Fibroblast of the aortic adventitia (primary cell): ENCODE measurements around the gene TTC39C. TPM values are rescaled to one million over a fixed set of nuclear protein-coding genes. Genes with fewer than 3 reads are reported as not detected.

Source experiments
- DNase-seq: peaks from one replicate; pipeline ENCODE4 v3.0.0-alpha.2; 2010; ENCODE audit warnings: low read depth
- H3K4me3 ChIP-seq: 2 replicates; pipeline ENCODE4 v1.5.1; 2011; ENCODE audit warnings: low read depth, mild to moderate bottlenecking, control low read depth, low read length, moderate library complexity
- total RNA-seq: library from RNA; depleted of rRNA; stranded (reverse); fragments of >200 nt; gene quantifications from 2 replicates; pipeline ENCODE4 v1.2.3, GENCODE V29; 2012; ENCODE audit warnings: low replicate concordance
- TF ChIP-seq, protein P1 (sequence below): IDR thresholded peaks from 2 replicates; pipeline ENCODE4 v1.5.1; 2011; ENCODE audit warnings: mild to moderate bottlenecking, low read length, control low read depth, inconsistent platforms; ENCODE audit not compliant: insufficient read depth

Gene TTC39C
- total RNA-seq, 1 donor = 51.8 TPM

DNA sequence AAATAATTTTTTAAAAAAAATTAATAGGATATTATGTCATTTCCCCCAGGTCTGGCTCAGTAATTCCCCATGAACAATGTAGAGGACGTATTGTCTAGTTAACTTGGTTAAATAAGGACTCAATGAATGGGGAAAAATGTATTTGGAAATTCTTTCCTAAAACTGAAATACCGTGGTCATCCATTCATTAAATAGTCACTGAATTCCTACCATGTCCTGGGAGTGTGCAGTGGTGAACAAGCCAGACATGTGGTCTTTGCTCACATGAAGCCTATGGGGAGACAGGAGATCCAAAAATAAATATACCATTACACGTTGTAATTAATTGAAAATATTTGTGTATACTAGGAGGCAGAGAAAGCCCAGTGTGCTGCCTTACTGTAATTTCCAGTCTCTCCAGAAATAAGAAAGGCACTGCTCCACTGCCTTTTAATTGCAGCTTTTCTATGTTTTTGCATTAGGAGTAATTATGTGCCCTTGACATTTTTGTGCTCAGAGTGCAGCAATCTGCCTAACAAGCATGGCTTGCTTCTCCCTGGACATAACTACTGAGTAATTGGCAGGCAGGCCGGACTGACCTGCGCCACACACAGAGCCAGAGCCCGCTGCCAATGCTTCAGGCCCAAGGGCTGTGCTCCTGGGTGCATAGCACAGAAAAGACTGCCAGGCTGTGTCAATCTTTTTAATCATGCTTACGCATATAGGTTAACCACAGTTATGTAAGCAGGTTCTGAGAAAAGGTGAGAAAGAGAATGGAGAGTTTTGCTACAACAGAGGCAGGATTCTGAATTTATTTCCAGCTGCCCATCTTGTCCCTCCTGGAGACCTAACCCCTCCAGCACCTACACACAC lies 22.2 kb upstream of the TTC39C start:
- TF ChIP-seq, protein P1, sequence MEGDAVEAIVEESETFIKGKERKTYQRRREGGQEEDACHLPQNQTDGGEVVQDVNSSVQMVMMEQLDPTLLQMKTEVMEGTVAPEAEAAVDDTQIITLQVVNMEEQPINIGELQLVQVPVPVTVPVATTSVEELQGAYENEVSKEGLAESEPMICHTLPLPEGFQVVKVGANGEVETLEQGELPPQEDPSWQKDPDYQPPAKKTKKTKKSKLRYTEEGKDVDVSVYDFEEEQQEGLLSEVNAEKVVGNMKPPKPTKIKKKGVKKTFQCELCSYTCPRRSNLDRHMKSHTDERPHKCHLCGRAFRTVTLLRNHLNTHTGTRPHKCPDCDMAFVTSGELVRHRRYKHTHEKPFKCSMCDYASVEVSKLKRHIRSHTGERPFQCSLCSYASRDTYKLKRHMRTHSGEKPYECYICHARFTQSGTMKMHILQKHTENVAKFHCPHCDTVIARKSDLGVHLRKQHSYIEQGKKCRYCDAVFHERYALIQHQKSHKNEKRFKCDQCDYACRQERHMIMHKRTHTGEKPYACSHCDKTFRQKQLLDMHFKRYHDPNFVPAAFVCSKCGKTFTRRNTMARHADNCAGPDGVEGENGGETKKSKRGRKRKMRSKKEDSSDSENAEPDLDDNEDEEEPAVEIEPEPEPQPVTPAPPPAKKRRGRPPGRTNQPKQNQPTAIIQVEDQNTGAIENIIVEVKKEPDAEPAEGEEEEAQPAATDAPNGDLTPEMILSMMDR = no peak
- H3K4me3 ChIP-seq = no peak overlapping the region
- peak; percentile 52 for DNase-seq

DNA sequence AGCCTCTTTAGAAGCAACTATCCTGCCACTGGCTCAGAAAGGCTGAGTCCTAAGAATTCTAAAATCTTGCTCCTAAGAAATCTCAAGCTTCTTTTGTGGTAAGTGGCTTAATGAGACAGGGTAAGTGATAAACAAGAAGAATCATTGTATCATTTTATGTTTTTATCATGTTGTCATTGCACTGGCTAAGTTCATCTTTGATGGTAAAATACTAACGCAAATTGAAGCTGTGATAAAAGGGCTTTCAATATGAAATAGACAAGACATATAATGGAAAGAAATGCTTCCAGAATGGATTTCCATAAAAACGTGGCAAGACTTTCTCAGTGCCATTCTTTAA lies 21.6 kb upstream of the TTC39C start:
- H3K4me3 ChIP-seq = no peak overlapping the region
- no peak for DNase-seq
- TF ChIP-seq, protein P1 = no peak

DNA sequence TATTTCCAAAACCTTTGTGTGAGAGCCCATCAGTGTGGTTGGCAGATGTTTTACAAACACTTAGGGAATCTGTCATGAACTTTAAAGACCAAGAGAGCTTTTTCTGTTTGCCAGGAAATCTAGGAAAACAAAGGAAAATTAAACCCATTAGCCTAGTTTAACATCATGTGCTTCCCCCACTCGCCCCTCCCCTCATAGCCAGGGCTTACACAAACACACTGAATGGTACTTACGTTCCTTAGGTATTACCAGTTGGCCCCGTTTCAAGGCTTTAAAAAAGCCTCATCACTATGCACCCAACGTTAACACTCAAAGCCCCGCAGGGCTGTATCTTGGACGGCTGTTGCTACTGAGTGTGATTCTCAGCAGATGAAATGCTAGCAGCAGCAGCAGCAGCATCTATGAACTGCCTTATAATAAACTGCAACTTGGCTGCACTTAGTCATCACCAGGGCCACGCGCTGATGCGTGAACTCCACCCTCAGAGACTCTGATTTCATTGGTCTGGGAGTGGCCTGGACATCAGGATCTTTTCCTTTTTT lies 20.1 kb upstream of the TTC39C start:
- DNase-seq = peak; percentile 96
- peak overlapping the region; percentile 20 for H3K4me3 ChIP-seq
- TF ChIP-seq, protein P1 = no peak

DNA sequence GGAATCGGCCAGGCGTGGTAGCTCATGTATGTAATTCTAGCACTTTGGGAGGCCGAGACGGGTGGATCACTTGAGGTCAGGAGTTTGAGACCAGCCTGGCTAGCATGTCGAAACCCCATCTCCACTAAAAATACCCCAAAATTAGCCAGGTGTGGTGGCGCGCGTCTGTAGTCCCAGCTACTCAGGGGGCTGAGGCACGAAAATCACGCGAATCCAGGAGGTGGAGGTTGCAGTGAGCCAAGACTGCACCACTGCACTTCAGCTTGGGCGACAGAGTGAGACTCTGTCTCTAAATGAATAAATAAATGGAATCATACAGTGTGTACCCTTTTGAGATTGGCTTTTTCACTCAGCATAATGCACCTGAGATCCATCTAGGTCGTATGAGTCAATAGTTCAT lies 19.4 kb upstream of the TTC39C start:
- H3K4me3 ChIP-seq = no peak overlapping the region
- TF ChIP-seq, protein P1 = no peak
- no peak for DNase-seq

DNA sequence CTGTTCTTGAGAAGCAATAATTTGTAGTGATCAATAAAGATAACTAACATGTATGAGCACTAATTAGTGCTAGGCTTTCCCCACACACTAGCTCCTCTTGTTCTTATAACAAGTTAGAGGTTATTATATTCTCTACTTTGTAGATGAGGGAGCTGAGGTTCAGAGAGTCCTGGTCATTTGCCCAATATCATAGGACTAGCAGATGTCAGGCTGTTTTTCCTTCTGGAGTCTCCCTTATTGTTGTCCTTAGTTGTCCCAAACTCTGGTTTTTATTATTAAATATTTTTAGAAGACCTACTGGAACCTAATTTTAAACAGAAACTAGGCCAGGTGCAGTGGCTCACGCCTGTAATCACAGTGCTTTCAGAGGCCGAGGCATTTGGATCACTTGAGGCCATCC lies 16.5 kb upstream of the TTC39C start:
- H3K4me3 ChIP-seq = no peak overlapping the region
- TF ChIP-seq, protein P1 = no peak
- no peak for DNase-seq

DNA sequence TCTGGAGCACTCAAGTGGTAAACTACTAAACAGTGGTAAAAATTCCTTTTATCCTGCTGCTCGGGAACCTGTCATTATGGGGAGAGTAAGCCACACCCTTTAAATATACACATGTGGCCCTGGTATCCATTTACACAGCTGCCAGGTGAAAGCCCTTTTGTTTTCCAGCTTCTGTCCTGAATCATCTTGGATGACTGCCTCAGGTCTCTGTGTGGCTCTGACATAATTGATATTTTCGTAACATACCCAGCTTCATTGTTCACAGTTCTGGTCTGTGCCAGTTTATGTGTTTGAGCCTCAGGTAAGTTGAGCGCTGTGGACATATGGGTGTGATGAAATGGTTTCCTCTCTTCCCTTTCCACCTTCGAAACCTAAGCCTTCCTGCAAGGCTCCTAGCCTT lies 15.7 kb upstream of the TTC39C start:
- no peak overlapping the region for H3K4me3 ChIP-seq
- peak; percentile 25 for DNase-seq
- TF ChIP-seq, protein P1 = no peak
